Stimulated activated naive CD8-positive, alpha-beta T cell treated with anti-CD3 and anti-CD28 coated beads, Interleukin-15, Interleukin-2, amounts not matched to agents 100 ng/mL and 50 ng/mL, for 24 hours (primary cell): Measurements from ENCODE around the gene IL5RA.
A peak's percentile ranks its signal among the peaks of the same experiment; 100 is the strongest.

ENCODE experiments used
- H3K27ac Mint-ChIP-seq: one replicate; pipeline ENCODE4 v1.8.0; 2021; ENCODE audit warnings: mild to moderate bottlenecking, mixed read lengths
- H3K27me3 Mint-ChIP-seq: one replicate; pipeline ENCODE4 v1.8.0; 2021; ENCODE audit warnings: mixed read lengths
- H3K36me3 Mint-ChIP-seq: one replicate; pipeline ENCODE4 v1.8.0; 2021; ENCODE audit warnings: low read depth, mixed read lengths
- H3K4me1 Mint-ChIP-seq: one replicate; pipeline ENCODE4 v1.8.0; 2021; ENCODE audit warnings: low read depth, mixed read lengths
- H3K4me3 Mint-ChIP-seq: one replicate; pipeline ENCODE4 v1.8.0; 2021; ENCODE audit warnings: mild to moderate bottlenecking, mixed read lengths
- H3K9me3 Mint-ChIP-seq: one replicate; pipeline ENCODE4 v1.8.0; 2021; ENCODE audit warnings: mixed read lengths

The IL5RA gene, protein sequence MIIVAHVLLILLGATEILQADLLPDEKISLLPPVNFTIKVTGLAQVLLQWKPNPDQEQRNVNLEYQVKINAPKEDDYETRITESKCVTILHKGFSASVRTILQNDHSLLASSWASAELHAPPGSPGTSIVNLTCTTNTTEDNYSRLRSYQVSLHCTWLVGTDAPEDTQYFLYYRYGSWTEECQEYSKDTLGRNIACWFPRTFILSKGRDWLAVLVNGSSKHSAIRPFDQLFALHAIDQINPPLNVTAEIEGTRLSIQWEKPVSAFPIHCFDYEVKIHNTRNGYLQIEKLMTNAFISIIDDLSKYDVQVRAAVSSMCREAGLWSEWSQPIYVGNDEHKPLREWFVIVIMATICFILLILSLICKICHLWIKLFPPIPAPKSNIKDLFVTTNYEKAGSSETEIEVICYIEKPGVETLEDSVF

DNA sequence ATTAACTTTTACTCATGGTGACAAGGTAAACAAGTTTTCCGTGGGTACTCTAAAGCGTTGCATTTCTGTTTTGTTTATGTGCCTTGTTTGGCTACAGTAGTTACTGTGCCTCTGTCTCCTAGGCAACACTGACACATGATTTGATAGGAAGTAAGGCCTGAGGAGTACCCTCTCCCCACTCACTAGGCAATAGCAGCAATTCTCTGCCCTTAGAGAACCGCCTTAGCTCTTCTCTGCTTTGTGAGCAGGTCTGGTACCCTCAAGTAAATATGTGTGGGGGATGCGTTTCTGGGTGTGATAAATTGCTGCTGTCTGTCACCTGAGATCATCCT, at the start of gene IL5RA:
Gene IL5RA, minus strand, starts transcription at position 76 of the 332 bp plus-strand sequence. CDS start 5,390 bp downstream, outside the sequence.
- Mint-ChIP-seq H3K4me3 (no peak within 1 kb of the TSS), H3K27me3 (peaks cover 9% of the 10 kb centered on the region), H3K9me3 (no peaks in the 10 kb centered on the region), H3K27ac (peak within 1 kb of the TSS; percentile 21), H3K4me1 (peaks cover 18% of the 10 kb centered on the region), H3K36me3 (no peaks in the 10 kb centered on the region)

DNA sequence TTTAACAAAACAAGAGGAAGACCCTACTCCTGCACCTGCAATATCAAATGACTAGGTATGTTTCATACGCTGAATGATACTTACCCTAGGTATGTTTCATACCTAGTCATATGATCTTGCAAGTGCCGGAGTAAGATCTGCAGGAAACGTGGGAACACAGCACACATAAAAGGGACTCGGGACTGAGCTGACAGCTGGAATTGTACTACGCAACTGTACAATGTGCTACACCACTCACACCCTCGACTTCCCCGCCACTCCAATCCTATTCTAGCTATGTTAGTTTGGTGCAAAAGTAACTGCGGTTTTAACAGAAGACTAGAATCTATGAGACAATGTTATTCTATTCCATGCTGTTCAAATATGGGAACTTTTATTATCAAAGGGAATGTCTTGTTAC, 47.3 kb upstream of the IL5RA start:
- H3K4me3 Mint-ChIP-seq = no peak overlapping the region
- H3K27ac Mint-ChIP-seq = no peak overlapping the region
- peaks cover 76% of the 10 kb centered on the region for H3K36me3 Mint-ChIP-seq
- H3K27me3 Mint-ChIP-seq = no peaks in the 10 kb centered on the region
- H3K4me1 Mint-ChIP-seq = peaks cover 33% of the 10 kb centered on the region
- H3K9me3 Mint-ChIP-seq = peaks cover 3% of the 10 kb centered on the region

DNA sequence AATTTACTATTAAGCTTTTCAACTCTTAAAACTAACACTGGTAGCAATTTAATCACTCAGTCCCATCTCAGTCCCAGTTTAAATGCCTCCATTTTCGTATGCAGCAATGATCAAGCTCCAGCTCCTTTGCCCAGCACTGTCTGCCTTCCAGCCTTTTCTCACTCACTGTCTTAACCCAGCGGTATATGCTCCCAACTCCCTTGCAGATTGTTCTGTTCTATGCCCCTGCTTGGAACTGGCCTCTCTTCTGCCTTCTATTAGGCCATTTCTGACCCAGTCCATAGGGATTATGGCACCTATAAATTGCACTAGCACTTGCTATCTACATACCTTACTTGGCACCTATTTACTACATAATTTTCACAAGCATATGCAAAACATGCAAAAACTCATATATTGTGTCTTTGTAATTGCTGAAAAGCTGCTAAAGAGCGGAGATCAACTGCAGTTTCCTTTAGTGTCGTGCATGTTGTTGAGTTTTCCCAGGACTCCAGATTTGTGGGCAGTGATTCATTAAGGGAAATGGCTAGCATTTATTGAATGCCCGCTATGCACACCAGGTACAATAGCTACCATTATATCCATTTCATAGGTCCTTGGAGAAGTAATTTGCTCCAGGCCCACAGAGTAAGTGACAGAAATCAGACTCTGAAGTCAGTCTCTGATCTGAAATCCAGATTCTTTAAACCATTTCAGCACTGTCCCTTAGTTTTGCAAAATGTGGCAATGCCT, 44.9 kb upstream of the IL5RA start:
- Mint-ChIP-seq H3K4me3 (no peak overlapping the region), H3K9me3 (peaks cover 3% of the 10 kb centered on the region), H3K4me1 (peaks cover 22% of the 10 kb centered on the region), H3K27me3 (no peaks in the 10 kb centered on the region), H3K36me3 (peaks cover 80% of the 10 kb centered on the region), H3K27ac (no peak overlapping the region)

DNA sequence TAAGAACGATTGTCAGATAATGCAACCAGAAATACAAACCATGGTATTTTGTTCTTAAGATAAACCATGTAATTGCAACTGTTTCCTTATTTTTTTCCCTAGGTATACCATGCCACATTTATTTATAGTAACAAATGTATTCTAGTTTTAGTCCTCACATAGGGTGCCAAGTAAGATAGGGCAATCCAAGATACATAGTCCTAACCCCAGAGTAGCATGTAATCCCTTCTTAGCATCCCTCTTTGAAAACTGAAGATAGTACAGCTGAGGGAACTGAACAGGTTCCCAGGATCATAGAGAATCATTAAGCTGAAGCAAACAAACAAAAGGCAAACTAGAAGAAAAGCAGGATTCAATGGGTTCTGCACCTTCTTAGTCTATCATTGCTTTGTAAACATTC, 41.3 kb upstream of the IL5RA start:
- no peaks in the 10 kb centered on the region for H3K27me3 Mint-ChIP-seq
- H3K4me1 Mint-ChIP-seq = peaks cover 22% of the 10 kb centered on the region
- H3K4me3 Mint-ChIP-seq = no peak overlapping the region
- H3K9me3 Mint-ChIP-seq = no peaks in the 10 kb centered on the region
- peaks cover 81% of the 10 kb centered on the region for H3K36me3 Mint-ChIP-seq
- no peak overlapping the region for H3K27ac Mint-ChIP-seq

DNA sequence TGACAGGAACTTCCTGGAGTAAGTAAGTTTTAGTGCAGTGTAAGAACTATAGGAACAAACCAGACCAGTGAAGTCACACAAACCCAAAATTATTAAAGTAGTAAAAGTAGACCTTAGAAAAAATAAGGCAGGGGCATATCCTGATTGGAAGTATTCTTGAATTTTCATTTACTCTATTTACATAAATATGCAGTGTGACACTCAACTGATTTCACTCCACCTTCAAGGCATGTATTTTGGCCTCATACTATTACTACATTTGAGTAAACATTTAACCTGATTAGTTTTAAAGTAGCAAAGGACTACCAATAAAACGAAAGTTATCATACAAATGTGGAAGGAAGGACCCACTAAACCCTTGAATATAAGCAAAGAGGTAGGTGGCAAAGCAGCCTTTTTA, 39.4 kb upstream of the IL5RA start:
- H3K36me3 Mint-ChIP-seq = peaks cover 81% of the 10 kb centered on the region
- H3K4me3 Mint-ChIP-seq = no peak overlapping the region
- peak overlapping the region; percentile 61 for H3K27ac Mint-ChIP-seq
- no peaks in the 10 kb centered on the region for H3K9me3 Mint-ChIP-seq
- no peaks in the 10 kb centered on the region for H3K27me3 Mint-ChIP-seq
- H3K4me1 Mint-ChIP-seq = peaks cover 35% of the 10 kb centered on the region

DNA sequence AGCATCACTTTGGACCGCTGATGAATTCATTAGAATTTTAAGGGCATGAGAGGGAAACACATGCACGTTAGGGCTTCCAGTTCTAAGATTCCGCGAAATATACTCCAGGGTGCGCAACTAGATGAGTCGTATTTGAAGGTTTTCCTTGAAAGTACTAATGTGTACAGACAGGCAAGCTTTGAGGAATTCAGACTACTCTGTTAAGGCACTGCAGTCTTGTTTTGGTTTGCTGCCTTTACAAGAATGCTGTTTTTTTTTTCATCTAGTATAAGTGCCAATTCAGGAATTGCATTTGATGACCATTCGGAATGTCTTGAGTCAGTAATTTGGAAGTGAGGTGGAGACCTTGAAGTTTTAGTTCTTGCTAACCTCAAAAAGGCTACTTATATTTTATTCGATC, 35.7 kb upstream of the IL5RA start:
- H3K4me3 Mint-ChIP-seq = no peak overlapping the region
- peaks cover 91% of the 10 kb centered on the region for H3K36me3 Mint-ChIP-seq
- H3K27ac Mint-ChIP-seq = peak overlapping the region; percentile 63
- H3K27me3 Mint-ChIP-seq = no peaks in the 10 kb centered on the region
- H3K4me1 Mint-ChIP-seq = peaks cover 36% of the 10 kb centered on the region
- H3K9me3 Mint-ChIP-seq = no peaks in the 10 kb centered on the region

DNA sequence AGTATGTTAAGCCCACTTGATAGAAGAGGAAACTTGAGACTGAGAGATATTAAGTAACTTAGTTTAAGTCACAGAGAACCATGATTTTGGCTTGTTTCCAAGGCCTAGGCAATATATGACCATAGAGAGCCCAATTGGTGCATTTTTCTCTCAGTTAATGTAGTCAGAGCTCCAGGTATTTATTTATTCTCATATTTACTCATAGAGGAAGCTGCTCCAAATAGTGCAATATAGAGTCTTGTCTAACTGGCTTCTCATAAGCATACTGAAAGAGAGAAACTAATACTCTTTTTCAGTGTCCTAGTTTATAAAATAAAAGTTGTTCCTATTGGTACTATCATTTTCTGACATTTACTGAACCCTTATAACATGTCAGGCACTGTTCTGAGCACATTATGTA, 31.8 kb upstream of the IL5RA start:
- H3K9me3 Mint-ChIP-seq = no peaks in the 10 kb centered on the region
- H3K36me3 Mint-ChIP-seq = peaks cover 95% of the 10 kb centered on the region
- no peak overlapping the region for H3K27ac Mint-ChIP-seq
- H3K4me1 Mint-ChIP-seq = peaks cover 40% of the 10 kb centered on the region
- no peak overlapping the region for H3K4me3 Mint-ChIP-seq
- H3K27me3 Mint-ChIP-seq = no peaks in the 10 kb centered on the region

DNA sequence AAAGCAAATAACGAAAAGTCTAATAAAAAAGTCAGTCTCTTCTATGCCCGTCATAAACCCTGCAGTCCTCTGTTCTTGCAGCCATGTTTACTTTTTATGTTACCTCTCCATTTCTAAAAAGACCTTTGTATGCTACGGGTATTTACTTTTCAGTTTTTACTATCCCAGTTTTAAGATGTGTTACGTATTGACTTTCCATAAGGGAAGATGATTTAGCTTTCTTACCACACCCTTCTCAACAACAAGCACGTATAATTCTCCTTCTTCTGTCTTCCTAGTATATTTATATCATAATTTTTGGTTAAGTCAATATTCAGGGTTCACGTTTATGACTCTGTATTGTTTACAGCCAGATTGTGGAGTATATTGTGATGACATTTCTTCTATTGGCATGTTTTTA, 27.4 kb upstream of the IL5RA start:
- H3K27ac Mint-ChIP-seq = no peak overlapping the region
- H3K27me3 Mint-ChIP-seq = no peaks in the 10 kb centered on the region
- peaks cover 58% of the 10 kb centered on the region for H3K4me1 Mint-ChIP-seq
- peaks cover 93% of the 10 kb centered on the region for H3K36me3 Mint-ChIP-seq
- no peak overlapping the region for H3K4me3 Mint-ChIP-seq
- no peaks in the 10 kb centered on the region for H3K9me3 Mint-ChIP-seq

DNA sequence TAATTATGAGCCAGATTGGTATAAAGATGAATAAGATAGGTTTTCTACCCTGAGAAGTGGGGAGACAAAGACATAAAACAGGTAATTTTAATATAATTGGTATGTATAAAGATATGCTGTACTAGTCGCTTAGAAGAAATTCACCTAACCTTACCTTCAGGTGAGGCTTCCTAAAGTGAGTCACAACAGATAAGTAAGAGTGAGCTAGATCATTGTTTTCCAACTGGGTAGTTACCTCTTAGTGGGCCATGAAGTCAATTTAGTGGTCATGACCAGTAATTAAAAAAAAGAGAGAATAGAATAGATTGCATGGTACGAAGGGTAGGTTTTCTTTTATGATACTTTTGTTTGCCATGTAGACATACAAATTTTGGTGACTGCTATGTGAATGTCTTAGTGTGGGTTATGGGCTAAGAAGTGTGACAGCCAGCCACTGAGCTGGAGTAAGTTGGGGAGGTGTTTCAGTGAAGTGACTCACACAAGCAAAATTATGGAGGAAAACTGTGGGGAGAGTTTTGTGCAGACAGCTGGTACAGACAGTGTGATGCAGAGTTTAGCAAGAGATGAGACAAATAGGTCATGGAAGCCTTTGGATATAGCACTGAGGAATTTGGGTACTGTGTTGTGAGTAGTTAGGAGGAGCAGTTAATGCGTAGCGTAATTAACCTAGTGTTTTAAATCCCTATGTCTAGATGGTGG, 24.7 kb upstream of the IL5RA start:
- Mint-ChIP-seq H3K9me3 (no peaks in the 10 kb centered on the region), H3K4me1 (peaks cover 53% of the 10 kb centered on the region), H3K4me3 (peak overlapping the region; percentile 1), H3K27ac (peak overlapping the region; percentile 76), H3K36me3 (peaks cover 85% of the 10 kb centered on the region), H3K27me3 (no peaks in the 10 kb centered on the region)

DNA sequence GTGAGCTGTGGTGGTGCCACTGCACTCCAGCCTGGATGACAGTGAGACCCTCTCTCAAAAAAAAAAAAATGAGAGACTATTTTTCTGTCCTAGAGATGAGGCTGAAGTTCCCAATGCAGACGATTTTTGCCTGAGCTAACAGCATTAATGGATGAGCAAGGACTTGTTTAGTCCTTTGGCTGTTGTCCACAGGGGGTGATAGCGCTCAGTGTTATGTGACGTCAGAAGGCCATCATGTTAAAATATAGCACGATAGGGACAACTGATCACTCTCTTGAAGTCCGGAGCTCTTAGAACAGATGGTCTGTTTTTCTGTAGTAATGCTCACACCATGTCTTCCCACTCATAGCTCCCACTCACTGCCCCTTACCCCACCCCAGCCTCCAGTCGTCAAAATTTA, 23.3 kb upstream of the IL5RA start:
- H3K4me3 Mint-ChIP-seq = no peak overlapping the region
- H3K27me3 Mint-ChIP-seq = no peaks in the 10 kb centered on the region
- H3K27ac Mint-ChIP-seq = peak overlapping the region; percentile 17
- H3K4me1 Mint-ChIP-seq = peaks cover 58% of the 10 kb centered on the region
- H3K36me3 Mint-ChIP-seq = peaks cover 85% of the 10 kb centered on the region
- H3K9me3 Mint-ChIP-seq = no peaks in the 10 kb centered on the region

DNA sequence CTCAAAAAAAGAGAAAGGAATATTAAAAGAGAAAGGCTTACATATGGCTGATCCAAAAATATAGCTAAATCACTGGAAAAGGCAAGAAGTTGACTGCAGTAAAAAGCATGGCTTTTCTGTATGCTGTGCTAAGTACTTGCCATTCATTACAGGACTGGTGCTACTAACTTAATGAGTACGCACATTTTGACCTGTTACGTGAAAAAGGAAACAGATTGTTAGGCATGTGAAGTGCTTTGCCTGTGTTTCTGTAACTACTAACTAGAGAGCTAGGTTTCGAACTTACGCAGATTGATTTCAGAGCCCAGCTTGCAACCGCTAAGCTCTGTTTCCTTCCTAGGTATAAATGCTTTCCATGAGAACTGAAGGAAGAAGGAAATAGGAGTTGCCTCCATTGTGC, 19.4 kb upstream of the IL5RA start:
- Mint-ChIP-seq H3K36me3 (peaks cover 66% of the 10 kb centered on the region), H3K27ac (no peak overlapping the region), H3K9me3 (no peaks in the 10 kb centered on the region), H3K27me3 (no peaks in the 10 kb centered on the region), H3K4me3 (peak overlapping the region; percentile 97), H3K4me1 (peaks cover 55% of the 10 kb centered on the region)

DNA sequence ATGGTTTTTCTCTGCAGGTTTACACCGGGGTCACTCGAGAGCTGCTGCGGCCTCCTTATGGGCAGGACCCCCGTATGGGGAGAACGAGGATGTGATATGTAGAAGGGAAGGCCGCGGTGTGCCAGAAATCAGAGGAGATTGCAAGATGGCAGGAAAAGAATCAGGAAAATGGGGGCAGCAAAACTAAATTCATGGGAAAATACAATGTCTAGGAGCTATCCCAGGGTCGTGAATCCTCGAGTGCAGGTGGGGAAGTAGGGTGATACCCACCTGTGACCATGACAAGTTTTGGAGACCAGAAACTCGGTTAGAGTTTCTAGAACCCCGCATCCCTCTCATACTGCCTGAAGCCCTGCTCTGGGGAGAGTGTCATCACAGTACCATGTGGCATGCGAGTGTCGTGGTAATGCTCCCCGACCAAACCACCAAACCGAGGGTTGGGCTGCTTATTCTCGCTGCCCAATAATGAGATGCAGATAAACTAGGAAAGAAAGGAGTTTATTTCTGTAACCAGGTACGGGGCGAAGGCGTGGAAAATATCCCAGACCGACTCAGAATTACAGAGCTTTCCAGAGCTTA, 17.3 kb upstream of the IL5RA start:
- no peaks in the 10 kb centered on the region for H3K27me3 Mint-ChIP-seq
- H3K4me1 Mint-ChIP-seq = peaks cover 36% of the 10 kb centered on the region
- H3K9me3 Mint-ChIP-seq = no peaks in the 10 kb centered on the region
- peak overlapping the region; percentile 99 for H3K27ac Mint-ChIP-seq
- peaks cover 48% of the 10 kb centered on the region for H3K36me3 Mint-ChIP-seq
- peak overlapping the region; percentile 97 for H3K4me3 Mint-ChIP-seq

DNA sequence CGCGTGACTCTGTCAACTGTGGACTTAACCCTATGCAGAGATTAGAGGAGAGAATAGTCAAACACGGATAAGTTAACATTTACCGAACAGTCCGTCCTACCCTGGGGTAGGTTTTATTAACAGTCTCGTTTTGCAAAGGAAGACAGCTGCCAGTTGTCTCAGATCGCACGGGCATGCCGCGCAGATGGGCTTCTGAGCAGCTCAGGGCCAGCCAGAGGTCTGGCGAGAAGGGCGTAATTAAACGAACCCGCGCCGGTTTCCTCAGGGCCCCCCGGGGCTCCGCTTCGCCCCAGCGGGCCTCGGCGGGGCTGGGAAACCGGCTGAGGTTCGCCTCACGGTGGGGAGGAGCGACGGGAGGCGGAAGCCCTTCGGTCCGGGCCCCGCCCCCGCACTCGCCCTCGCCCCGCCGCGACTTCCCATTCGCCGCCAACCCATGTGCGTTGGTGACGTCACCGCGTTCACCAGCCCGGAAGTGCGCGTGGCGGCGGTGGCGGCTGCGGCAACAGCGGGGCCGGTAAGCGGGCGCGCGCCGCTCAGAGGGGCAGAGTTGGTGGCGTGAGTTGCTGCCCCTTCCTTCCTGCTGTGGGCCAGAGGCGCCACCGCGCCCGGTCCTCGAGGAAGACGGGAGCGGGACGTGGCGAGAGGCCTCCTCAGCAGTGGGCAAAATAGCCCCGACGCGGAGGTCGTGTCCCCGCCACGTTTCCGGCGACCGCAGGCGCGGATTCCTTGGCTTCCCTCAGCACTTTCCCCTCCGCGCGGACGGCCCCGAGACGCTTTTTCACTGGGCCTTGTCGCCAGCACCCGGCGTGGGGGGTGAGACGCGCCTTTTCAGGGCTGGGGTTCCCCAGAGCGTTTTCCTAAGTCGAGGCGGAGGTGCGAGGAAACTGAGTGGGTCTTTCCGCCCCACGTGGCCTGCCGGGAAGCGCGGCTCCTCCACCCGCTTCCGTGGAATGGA, 16.6 kb upstream of the IL5RA start, which contains the start of gene TRNT1:
Gene TRNT1, plus strand, starts transcription at position 464 of the 955 bp plus-strand sequence. CDS start 2,101 bp downstream, outside the sequence.
- H3K27ac Mint-ChIP-seq = peak within 1 kb of the TSS; percentile 99

DNA sequence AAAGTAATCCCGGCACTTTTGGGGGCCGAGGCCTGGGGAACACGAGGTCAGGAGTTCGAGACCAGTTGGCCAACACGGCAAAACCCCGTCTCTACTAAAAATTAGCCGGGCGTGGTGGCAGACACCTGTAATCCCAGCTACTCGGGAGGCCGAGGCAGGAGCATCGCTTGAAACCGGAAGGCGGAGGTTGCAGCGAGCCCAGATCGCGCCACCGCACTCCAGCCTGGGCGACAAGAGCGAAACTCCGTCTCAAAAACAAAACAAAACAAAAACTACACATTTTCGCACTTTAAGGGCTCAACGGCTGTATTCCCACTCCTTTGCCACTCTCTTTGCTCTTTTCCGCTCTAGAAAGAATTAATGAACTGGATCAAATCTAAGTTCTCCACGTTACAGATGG, 15.8 kb upstream of the IL5RA start:
- H3K4me3 Mint-ChIP-seq = peak overlapping the region; percentile 97
- no peaks in the 10 kb centered on the region for H3K27me3 Mint-ChIP-seq
- peaks cover 36% of the 10 kb centered on the region for H3K4me1 Mint-ChIP-seq

More for the DNA sequence above, 16.6 kb upstream of the IL5RA start, which contains the start of gene TRNT1:
- Mint-ChIP-seq H3K36me3 (peaks cover 48% of the 10 kb centered on the region), H3K27me3 (no peaks in the 10 kb centered on the region), H3K4me1 (peaks cover 36% of the 10 kb centered on the region), H3K4me3 (peak within 1 kb of the TSS; percentile 97), H3K9me3 (no peaks in the 10 kb centered on the region)

More for the DNA sequence above, 15.8 kb upstream of the IL5RA start:
- Mint-ChIP-seq H3K36me3 (peaks cover 44% of the 10 kb centered on the region), H3K9me3 (no peaks in the 10 kb centered on the region), H3K27ac (peak overlapping the region; percentile 99)
